WTC11 (cell line): Measurements from ENCODE around the gene AMIGO3. TPM values are rescaled to one million over a fixed set of nuclear protein-coding genes. Genes with fewer than 3 reads are reported as not detected.

ENCODE experiments used
- ATAC-seq: fragments of 200-7000 bp; cut with Tn5 transposase; 2 replicates; pipeline ENCODE4 v1.10.0; 2021; ENCODE audit warnings: mild to moderate bottlenecking, moderate library complexity
- CTCF ChIA-PET: fragments of 300-600 bp; sonication (Branson Sonifier 250); formaldehyde crosslinking; loops from one replicate; lab custom pipeline; 2021; ENCODE audit warnings: antibody characterized with exemption; lab: Charles Lee
- POLR2A ChIA-PET: fragments of 350-600 bp; sonication (Branson Sonifier 250); formaldehyde crosslinking; loops from one replicate; lab custom pipeline; 2021; ENCODE audit warnings: antibody characterized with exemption; lab: Charles Lee
- DNase-seq: peaks from one replicate; pipeline ENCODE4 v3.0.0; 2021; ENCODE audit warnings: low spot score
- H3K27ac Mint-ChIP-seq: 2 replicates; pipeline ENCODE4 v1.8.0; 2021; ENCODE audit warnings: mixed read lengths
- H3K27me3 Mint-ChIP-seq: 2 replicates; pipeline ENCODE4 v1.8.0; 2021; ENCODE audit warnings: low read depth, mild to moderate bottlenecking, moderate library complexity, mixed read lengths
- H3K36me3 Mint-ChIP-seq: 2 replicates; pipeline ENCODE4 v1.8.0; 2021; ENCODE audit warnings: mixed read lengths
- H3K4me1 Mint-ChIP-seq: 2 replicates; pipeline ENCODE4 v1.8.0; 2022; ENCODE audit warnings: mixed read lengths
- H3K4me3 Mint-ChIP-seq: 2 replicates; pipeline ENCODE4 v1.8.0; 2021; ENCODE audit warnings: mild to moderate bottlenecking, moderate library complexity, mixed read lengths
- H3K9me3 Mint-ChIP-seq: 2 replicates; pipeline ENCODE4 v1.8.0; 2021; ENCODE audit warnings: mixed read lengths
- FOXP1 ChIP-seq: sonication (generic); formaldehyde crosslinking; IDR thresholded peaks from 2 replicates; pipeline ENCODE4 v1.8.0; 2022; ENCODE audit warnings: missing genetic modification reagents, mild to moderate bottlenecking, moderate library complexity, borderline replicate concordance
- MYBL2 ChIP-seq: sonication (generic); formaldehyde crosslinking; IDR thresholded peaks from 2 replicates; pipeline ENCODE4 v1.8.1; 2023; ENCODE audit warnings: mild to moderate bottlenecking, moderate library complexity, missing genetic modification reagents
- NFE2L1 ChIP-seq: sonication (generic); formaldehyde crosslinking; IDR thresholded peaks from 2 replicates; pipeline ENCODE4 v1.8.1; 2023; ENCODE audit warnings: missing genetic modification reagents
- RELA ChIP-seq: sonication (generic); formaldehyde crosslinking; IDR thresholded peaks from 2 replicates; pipeline ENCODE4 v1.8.1; 2022; ENCODE audit warnings: missing genetic modification reagents, mild to moderate bottlenecking, borderline replicate concordance
- RORB ChIP-seq: fragments of 250-450 bp; sonication (Bioruptor Pico); IDR thresholded peaks from 2 replicates; pipeline ENCODE4 v1.9.0; 2021; ENCODE audit warnings: mild to moderate bottlenecking
- ZNF121 ChIP-seq: sonication (generic); formaldehyde crosslinking; IDR thresholded peaks from 2 replicates; pipeline ENCODE4 v1.8.0; 2023; ENCODE audit warnings: missing genetic modification reagents
- ZNF219 ChIP-seq: sonication (generic); formaldehyde crosslinking; IDR thresholded peaks from 2 replicates; pipeline ENCODE4 v1.8.0; 2023; ENCODE audit warnings: missing genetic modification reagents, mild to moderate bottlenecking, borderline replicate concordance
- total RNA-seq: library from RNA; stranded (reverse); gene quantifications from 3 replicates; pipeline ENCODE4 v1.2.3, GENCODE V29; 2021
- TF ChIP-seq, protein P1 (sequence below): sonication (generic); formaldehyde crosslinking; IDR thresholded peaks from 2 replicates; pipeline ENCODE4 v1.8.1; 2022; ENCODE audit warnings: low read depth, missing genetic modification reagents, borderline replicate concordance
- TF ChIP-seq, protein P2 (sequence below): sonication (generic); formaldehyde crosslinking; IDR thresholded peaks from 2 replicates; pipeline ENCODE4 v1.8.0; 2022; ENCODE audit warnings: missing genetic modification reagents
- TF ChIP-seq, protein P3 (sequence below): sonication (generic); formaldehyde crosslinking; IDR thresholded peaks from 2 replicates; pipeline ENCODE4 v1.8.1; 2022; ENCODE audit warnings: mild to moderate bottlenecking, moderate library complexity, missing genetic modification reagents
- TF ChIP-seq, protein P4 (sequence below): fragments of 250-450 bp; sonication (Bioruptor Pico); IDR thresholded peaks from 2 replicates; pipeline ENCODE4 v1.9.0; 2021; ENCODE audit warnings: mild to moderate bottlenecking
- TF ChIP-seq, protein P5 (sequence below): sonication (generic); formaldehyde crosslinking; conservative IDR thresholded peaks from 2 replicates; pipeline ENCODE4 v1.8.1; 2022; ENCODE audit warnings: mild to moderate bottlenecking, missing genetic modification reagents

AMIGO3 gene
- total RNA-seq, 1 experiment from 2014 or later, result 3.9 TPM

DNA sequence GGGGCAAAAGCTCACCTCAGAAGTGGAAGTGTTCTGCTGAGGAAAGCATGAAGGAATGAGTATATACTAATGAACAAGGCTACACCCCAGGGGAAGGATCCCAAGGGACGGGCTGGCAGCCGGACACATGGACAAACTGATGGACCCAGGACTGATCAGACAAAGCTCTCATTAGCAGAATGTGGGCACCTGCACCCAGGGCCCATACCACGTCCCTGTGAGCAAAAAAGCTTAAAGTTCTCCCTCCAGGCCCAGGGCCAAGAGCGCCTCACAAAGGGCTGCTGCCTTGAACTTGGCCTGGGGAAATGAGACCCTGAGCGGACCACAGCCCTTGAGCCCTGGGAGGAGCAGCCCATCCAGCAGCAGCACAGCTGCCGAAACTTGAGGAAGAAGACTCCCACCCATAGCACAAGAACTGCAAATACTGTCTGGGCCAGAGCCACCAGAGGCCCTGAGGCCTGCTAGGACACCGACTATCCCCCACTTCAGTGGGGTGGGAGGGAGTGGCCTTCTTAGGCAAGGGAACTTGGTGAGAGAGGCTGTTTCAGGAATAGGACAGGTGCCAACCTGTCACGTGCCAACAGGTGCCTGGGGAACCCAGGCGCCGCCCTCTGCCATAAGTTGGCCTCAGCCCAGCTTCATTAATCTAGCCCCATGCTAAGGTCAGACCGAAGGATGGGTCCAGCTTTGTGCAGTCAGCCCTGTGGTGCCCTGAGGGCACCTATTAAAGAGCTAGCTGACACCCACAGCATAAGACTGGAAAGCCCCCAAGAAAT, 6.6 kb upstream of the AMIGO3 start (continued):
- no peak for TF ChIP-seq FOXP1
- TF ChIP-seq, protein P1, sequence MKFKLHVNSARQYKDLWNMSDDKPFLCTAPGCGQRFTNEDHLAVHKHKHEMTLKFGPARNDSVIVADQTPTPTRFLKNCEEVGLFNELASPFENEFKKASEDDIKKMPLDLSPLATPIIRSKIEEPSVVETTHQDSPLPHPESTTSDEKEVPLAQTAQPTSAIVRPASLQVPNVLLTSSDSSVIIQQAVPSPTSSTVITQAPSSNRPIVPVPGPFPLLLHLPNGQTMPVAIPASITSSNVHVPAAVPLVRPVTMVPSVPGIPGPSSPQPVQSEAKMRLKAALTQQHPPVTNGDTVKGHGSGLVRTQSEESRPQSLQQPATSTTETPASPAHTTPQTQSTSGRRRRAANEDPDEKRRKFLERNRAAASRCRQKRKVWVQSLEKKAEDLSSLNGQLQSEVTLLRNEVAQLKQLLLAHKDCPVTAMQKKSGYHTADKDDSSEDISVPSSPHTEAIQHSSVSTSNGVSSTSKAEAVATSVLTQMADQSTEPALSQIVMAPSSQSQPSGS, result no peak

DNA sequence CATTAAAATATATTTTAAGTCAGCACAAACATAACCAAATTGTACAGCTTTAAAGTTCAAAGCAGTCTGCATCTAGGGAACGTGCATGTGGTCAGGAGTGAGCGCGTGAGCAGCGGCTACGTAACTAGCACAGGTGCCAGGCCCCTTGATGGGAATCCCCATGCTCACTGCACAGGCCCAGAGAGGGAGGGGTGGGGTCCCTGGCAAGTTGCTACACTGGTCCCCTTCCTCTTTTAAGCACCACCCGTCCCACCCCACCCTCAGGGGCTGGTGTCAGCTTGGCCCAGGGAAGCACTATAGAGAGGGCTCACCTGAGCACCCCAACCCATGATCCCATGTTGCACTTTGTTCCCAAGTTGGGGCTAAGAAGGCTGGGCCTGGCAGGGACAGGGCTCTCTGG, 5.1 kb upstream of the AMIGO3 start:
- Mint-ChIP-seq H3K36me3 (peaks cover 21% of the 10 kb centered on the region), H3K27me3 (no peaks in the 10 kb centered on the region), H3K4me3 (peak overlapping the region; percentile 91), H3K4me1 (peaks cover 10% of the 10 kb centered on the region)
- no peak for ATAC-seq
- TF ChIP-seq, protein P2, sequence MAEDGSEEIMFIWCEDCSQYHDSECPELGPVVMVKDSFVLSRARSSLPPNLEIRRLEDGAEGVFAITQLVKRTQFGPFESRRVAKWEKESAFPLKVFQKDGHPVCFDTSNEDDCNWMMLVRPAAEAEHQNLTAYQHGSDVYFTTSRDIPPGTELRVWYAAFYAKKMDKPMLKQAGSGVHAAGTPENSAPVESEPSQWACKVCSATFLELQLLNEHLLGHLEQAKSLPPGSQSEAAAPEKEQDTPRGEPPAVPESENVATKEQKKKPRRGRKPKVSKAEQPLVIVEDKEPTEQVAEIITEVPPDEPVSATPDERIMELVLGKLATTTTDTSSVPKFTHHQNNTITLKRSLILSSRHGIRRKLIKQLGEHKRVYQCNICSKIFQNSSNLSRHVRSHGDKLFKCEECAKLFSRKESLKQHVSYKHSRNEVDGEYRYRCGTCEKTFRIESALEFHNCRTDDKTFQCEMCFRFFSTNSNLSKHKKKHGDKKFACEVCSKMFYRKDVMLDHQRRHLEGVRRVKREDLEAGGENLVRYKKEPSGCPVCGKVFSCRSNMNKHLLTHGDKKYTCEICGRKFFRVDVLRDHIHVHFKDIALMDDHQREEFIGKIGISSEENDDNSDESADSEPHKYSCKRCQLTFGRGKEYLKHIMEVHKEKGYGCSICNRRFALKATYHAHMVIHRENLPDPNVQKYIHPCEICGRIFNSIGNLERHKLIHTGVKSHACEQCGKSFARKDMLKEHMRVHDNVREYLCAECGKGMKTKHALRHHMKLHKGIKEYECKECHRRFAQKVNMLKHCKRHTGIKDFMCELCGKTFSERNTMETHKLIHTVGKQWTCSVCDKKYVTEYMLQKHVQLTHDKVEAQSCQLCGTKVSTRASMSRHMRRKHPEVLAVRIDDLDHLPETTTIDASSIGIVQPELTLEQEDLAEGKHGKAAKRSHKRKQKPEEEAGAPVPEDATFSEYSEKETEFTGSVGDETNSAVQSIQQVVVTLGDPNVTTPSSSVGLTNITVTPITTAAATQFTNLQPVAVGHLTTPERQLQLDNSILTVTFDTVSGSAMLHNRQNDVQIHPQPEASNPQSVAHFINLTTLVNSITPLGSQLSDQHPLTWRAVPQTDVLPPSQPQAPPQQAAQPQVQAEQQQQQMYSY (CRISPR knock-in tag), result no peak
- TF ChIP-seq MYBL2, result no peak
- TF ChIP-seq ZNF121, result no peak
- TF ChIP-seq, protein P3, sequence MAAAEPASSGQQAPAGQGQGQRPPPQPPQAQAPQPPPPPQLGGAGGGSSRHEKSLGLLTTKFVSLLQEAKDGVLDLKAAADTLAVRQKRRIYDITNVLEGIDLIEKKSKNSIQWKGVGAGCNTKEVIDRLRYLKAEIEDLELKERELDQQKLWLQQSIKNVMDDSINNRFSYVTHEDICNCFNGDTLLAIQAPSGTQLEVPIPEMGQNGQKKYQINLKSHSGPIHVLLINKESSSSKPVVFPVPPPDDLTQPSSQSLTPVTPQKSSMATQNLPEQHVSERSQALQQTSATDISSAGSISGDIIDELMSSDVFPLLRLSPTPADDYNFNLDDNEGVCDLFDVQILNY, result no peak
- TF ChIP-seq, protein P4, sequence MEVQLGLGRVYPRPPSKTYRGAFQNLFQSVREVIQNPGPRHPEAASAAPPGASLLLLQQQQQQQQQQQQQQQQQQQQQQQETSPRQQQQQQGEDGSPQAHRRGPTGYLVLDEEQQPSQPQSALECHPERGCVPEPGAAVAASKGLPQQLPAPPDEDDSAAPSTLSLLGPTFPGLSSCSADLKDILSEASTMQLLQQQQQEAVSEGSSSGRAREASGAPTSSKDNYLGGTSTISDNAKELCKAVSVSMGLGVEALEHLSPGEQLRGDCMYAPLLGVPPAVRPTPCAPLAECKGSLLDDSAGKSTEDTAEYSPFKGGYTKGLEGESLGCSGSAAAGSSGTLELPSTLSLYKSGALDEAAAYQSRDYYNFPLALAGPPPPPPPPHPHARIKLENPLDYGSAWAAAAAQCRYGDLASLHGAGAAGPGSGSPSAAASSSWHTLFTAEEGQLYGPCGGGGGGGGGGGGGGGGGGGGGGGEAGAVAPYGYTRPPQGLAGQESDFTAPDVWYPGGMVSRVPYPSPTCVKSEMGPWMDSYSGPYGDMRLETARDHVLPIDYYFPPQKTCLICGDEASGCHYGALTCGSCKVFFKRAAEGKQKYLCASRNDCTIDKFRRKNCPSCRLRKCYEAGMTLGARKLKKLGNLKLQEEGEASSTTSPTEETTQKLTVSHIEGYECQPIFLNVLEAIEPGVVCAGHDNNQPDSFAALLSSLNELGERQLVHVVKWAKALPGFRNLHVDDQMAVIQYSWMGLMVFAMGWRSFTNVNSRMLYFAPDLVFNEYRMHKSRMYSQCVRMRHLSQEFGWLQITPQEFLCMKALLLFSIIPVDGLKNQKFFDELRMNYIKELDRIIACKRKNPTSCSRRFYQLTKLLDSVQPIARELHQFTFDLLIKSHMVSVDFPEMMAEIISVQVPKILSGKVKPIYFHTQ (CRISPR knock-in tag), result no peak
- TF ChIP-seq NFE2L1 (CRISPR knock-in tag), result no peak
- TF ChIP-seq ZNF219 (CRISPR knock-in tag), result no peak
- TF ChIP-seq, protein P5, sequence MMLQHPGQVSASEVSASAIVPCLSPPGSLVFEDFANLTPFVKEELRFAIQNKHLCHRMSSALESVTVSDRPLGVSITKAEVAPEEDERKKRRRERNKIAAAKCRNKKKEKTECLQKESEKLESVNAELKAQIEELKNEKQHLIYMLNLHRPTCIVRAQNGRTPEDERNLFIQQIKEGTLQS (CRISPR knock-in tag), result no peak
- no peak for TF ChIP-seq RELA (CRISPR knock-in tag)
- no peak for TF ChIP-seq RORB
- TF ChIP-seq, all 79 proteins: peak for 0
- Mint-ChIP-seq H3K9me3 (no peaks in the 10 kb centered on the region), H3K27ac (peak overlapping the region; percentile 98)
- CTCF ChIA-PET, result interaction anchor here (0.5 to 2.3 kb wide), 8 partner anchors 9 to 597 kb away, joined by 3 to 10 read pairs (median 5); partner anchors contain the start of gene INKA1
- peak; percentile 14 for DNase-seq
- POLR2A ChIA-PET, result interaction anchor here (0.5 to 1.1 kb wide), 2 partner anchors 18 to 250 kb away, joined by 3 to 5 read pairs; no protein-coding TSS in a partner anchor
